CD14-positive monocyte (primary cell): ENCODE data around the gene F7. TPM values are rescaled to one million over a fixed set of nuclear protein-coding genes. Genes with fewer than 3 reads are reported as not detected.

Experiments used
- DNase-seq, 3 donors: peaks; one replicate each; pipeline ENCODE4 v3.0.0-alpha.2; 2011 to 2022
- H2AFZ ChIP-seq: 2 replicates; pipeline ENCODE4 v1.6.0; 2012; ENCODE audit warnings: mild to moderate bottlenecking, low read depth, low read length, inconsistent platforms; ENCODE audit not compliant: insufficient read depth, poor library complexity, severe bottlenecking
- H3K27ac ChIP-seq, 2 donors: 1 replicate in 1 of 2; 2 replicates in 1 of 2; pipeline ENCODE4 v1.5.1; 2012 to 2013; ENCODE audit warnings: low read length in 2 of 2, control low read depth in 1 of 2, inconsistent platforms in 1 of 2, low read depth in 1 of 2, mild to moderate bottlenecking in 1 of 2
- H3K27me3 ChIP-seq, 2 donors: one replicate each; pipeline versions ENCODE4 v1.6.0 to v1.6.1; 2011 to 2013; ENCODE audit warnings: low read length in 2 of 2; ENCODE audit not compliant: control insufficient read depth in 2 of 2, insufficient read depth in 2 of 2
- H3K36me3 ChIP-seq, 2 donors: replicated peaks in 1 of 2; 1 replicate in 1 of 2; 2 replicates in 1 of 2; pipeline versions ENCODE4 v1.5.1 to v1.6.1; 2012 to 2013; ENCODE audit warnings: low read length in 2 of 2, control low read depth in 1 of 2, inconsistent platforms in 1 of 2, mild to moderate bottlenecking in 1 of 2; ENCODE audit not compliant: insufficient read depth in 2 of 2, control insufficient read depth in 1 of 2
- H3K4me1 ChIP-seq, 2 donors: 1 replicate in 1 of 2; 2 replicates in 1 of 2; pipeline versions ENCODE4 v1.5.1 to v1.6.1; 2012 to 2013; ENCODE audit warnings: low read length in 2 of 2, control low read depth in 1 of 2, inconsistent platforms in 1 of 2, mild to moderate bottlenecking in 1 of 2, moderate library complexity in 1 of 2; ENCODE audit not compliant: insufficient read depth in 2 of 2, control insufficient read depth in 1 of 2
- H3K4me2 ChIP-seq: replicated peaks from 2 replicates; pipeline ENCODE3; 2012; ENCODE audit warnings: low read length, moderate library complexity, mild to moderate bottlenecking; ENCODE audit not compliant: poor library complexity, severe bottlenecking; ENCODE audit errors: extremely low read depth
- H3K4me3 ChIP-seq, 3 experiments: fragments of 200-600 bp in 1 of 3; sonication (generic) in 1 of 3; replicated peaks in 1 of 3; 1 replicate in 2 of 3; 2 replicates in 1 of 3; pipeline ENCODE4 v1.5.1; 2011 to 2013; ENCODE audit warnings: low read length in 3 of 3, mild to moderate bottlenecking in 3 of 3, control low read depth in 2 of 3, low read depth in 2 of 3, inconsistent platforms in 1 of 3, moderate library complexity in 1 of 3
- H3K79me2 ChIP-seq: 2 replicates; pipeline ENCODE4 v1.6.0; 2012; ENCODE audit warnings: mild to moderate bottlenecking, control low read depth, inconsistent platforms, low read length, moderate library complexity; ENCODE audit not compliant: insufficient read depth
- H3K9ac ChIP-seq: 2 replicates; pipeline ENCODE4 v1.6.0; 2017; ENCODE audit warnings: low read length, mild to moderate bottlenecking; ENCODE audit not compliant: insufficient read depth, poor library complexity, severe bottlenecking
- H3K9me3 ChIP-seq, 2 donors: replicated peaks in 1 of 2; 1 replicate in 1 of 2; 2 replicates in 1 of 2; pipeline versions ENCODE4 v1.5.1 to v1.6.1; 2012 to 2013; ENCODE audit warnings: low read length in 2 of 2, control low read depth in 1 of 2; ENCODE audit not compliant: control insufficient read depth in 1 of 2, insufficient read depth in 1 of 2
- H4K20me1 ChIP-seq: 2 replicates; pipeline ENCODE4 v1.6.0; 2012; ENCODE audit warnings: mild to moderate bottlenecking, low read length, control low read depth, moderate library complexity; ENCODE audit not compliant: insufficient read depth
- H3K27ac Mint-ChIP-seq, 7 donors: one replicate each; pipeline ENCODE4 v1.8.0; 2020; ENCODE audit warnings: mild to moderate bottlenecking in 7 of 7, mixed read lengths in 7 of 7, moderate library complexity in 6 of 7, inconsistent platforms in 2 of 7
- H3K27me3 Mint-ChIP-seq, 3 donors: one replicate each; pipeline ENCODE4 v1.8.0; 2021 to 2022; ENCODE audit warnings: low read depth in 3 of 3, mild to moderate bottlenecking in 3 of 3, mixed read lengths in 3 of 3, moderate library complexity in 3 of 3, inconsistent platforms in 1 of 3
- H3K36me3 Mint-ChIP-seq, 2 donors: one replicate each; pipeline ENCODE4 v1.8.0; 2020; ENCODE audit warnings: mixed read lengths in 2 of 2, inconsistent platforms in 1 of 2, mild to moderate bottlenecking in 1 of 2
- H3K4me1 Mint-ChIP-seq: one replicate; pipeline ENCODE4 v1.8.0; 2020; ENCODE audit warnings: mild to moderate bottlenecking, mixed read lengths
- H3K4me3 Mint-ChIP-seq, 2 donors: one replicate each; pipeline ENCODE4 v1.8.0; 2020; ENCODE audit warnings: mild to moderate bottlenecking in 2 of 2, mixed read lengths in 2 of 2, moderate library complexity in 1 of 2
- H3K9me3 Mint-ChIP-seq, 7 donors: one replicate each; pipeline ENCODE4 v1.8.0; 2020 to 2022; ENCODE audit warnings: mixed read lengths in 7 of 7, mild to moderate bottlenecking in 6 of 7, moderate library complexity in 6 of 7, inconsistent platforms in 2 of 7
- CTCF ChIP-seq: fragments of 200-600 bp; IDR thresholded peaks from one replicate; pipeline ENCODE4 v1.8.0; 2022; ENCODE audit warnings: antibody characterized with exemption, mild to moderate bottlenecking
- WGBS: methylation state at CpG from one replicate; pipeline ENCODE4 v1.1.5; 2013; ENCODE audit warnings: missing lambda C conversion rate; ENCODE audit not compliant: insufficient coverage; 5-methylcytosine and 5-hydroxymethylcytosine counted together
- intact Hi-C, 2 donors: fragments of 100-400 bp; cut with micrococcal nuclease; formaldehyde crosslinking; loops; one replicate each; pipeline versions ENCODE4 v1.15.0 to v1.15.1; 2023
- polyA plus RNA-seq, 3 donors: library from polyadenylated mRNA; depleted of rRNA in 1 of 3; unstranded in 2 of 3; stranded (reverse) in 1 of 3; fragments of 300-500 nt in 2 of 3; fragments of >200 nt in 1 of 3; fragmentation: Illumina TruSeq in 2 of 3; gene quantifications; 1 replicate in 2 of 3; 2 replicates in 1 of 3; pipeline ENCODE4 v1.2.3, GENCODE V29; 2012 to 2021

The F7 gene
- polyA plus RNA-seq, 3 donors = not detected

DNA sequence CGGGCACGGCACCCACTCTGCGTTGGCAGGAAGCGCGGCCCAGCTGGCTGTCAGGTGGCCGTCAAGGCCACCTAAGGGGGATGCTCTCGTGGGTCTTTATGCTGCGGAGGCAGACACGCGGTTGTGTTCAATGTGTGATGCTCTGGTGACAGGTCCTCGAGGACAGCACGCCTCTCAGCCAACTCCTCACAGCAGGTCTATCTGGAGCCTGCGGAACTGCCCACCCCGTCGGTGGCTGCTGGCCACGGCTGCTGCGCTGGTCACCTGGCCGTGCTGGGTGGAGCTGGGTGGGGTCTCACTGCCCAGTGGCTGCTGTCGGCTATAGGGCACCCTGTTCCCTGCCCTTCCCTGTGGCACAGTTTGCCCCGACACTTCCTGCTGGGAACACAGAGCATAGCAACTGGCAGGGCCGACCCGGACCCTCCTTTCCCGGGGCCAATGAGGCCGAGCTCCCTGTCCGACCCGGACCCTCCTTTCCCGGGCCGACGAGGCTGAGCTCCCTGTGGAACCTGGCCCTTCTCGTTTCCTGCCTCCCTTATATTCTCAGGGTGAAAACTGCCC, 14.3 kb upstream of the F7 start:
- H3K4me3 Mint-ChIP-seq = no peak overlapping the region
- TF ChIP-seq CTCF = no peak

DNA sequence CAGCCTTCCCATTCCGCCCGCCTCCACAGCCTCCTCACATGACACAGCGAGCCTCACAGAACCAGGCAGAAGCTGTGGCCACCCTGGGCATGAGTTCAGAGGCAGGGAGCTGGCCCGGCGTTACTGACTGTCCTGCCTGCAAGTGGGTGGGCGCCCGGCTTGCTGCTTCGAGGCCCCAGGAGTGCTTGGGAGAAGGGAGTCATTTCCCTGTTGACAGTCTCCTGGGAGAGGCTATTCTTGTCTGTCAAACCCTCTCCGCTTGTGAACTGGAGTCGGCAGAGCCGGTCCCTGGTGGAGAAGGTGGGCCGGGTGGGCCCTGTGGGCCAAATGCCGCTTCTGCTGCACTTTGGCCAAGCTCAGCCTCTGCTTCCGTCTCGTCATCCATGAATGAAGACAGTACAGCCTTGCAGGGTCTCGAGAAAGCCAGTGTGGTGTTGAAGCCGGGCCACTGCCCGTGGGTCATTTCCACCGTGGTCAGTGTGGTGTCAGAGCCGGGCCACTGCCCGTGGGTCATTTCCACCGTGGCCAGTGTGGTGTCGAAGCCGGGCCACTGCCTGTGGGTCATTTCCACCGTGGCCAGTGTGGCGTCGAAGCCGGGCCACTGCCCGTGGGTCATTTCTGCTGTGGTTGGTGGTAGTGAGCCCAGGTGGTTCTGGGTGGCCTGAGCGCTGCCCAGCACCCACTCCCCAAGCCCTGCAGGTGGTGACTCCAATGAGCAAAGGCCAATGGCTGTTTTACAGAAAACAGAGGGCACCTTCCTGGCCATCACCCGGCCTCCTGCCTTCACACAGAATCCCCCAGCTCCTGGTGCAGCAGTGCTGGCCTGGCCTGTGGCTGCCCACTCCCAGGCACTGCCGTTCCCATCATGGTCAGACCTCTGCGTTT, 13.5 kb upstream of the F7 start:
- no peak for DNase-seq
- Mint-ChIP-seq H3K4me1 (no peaks in the 10 kb centered on the region), H3K9me3 (no peaks in the 10 kb centered on the region), H3K27me3 (peaks cover 0 to 4% (median 0%) of the 10 kb centered on the region in 3 donors), H3K27ac (no peak overlapping the region), H3K4me3 (no peak overlapping the region), H3K36me3 (no peaks in the 10 kb centered on the region)
- Histone ChIP-seq H3K27me3 (no peaks in the 10 kb centered on the region), H3K4me2 (no peak overlapping the region), H2AFZ (no peak overlapping the region), H3K9me3 (no peaks in the 10 kb centered on the region), H3K27ac (no peak overlapping the region), H3K4me1 (no peaks in the 10 kb centered on the region), H4K20me1 (no peaks in the 10 kb centered on the region), H3K36me3 (no peaks in the 10 kb centered on the region), H3K4me3 (no peak overlapping the region), H3K79me2 (no peaks in the 10 kb centered on the region), H3K9ac (no peak overlapping the region)
- 93% methylated on average over 31 of the region's 33 CpGs for WGBS
- TF ChIP-seq CTCF = no peak
- intact Hi-C loops = no loop called here

More for the DNA sequence above, 14.3 kb upstream of the F7 start:
- Histone ChIP-seq H3K4me3 (no peak overlapping the region), H4K20me1 (no peaks in the 10 kb centered on the region), H3K27me3 (no peaks in the 10 kb centered on the region), H3K79me2 (no peaks in the 10 kb centered on the region), H3K4me2 (no peak overlapping the region), H2AFZ (no peak overlapping the region), H3K9ac (no peak overlapping the region), H3K36me3 (no peaks in the 10 kb centered on the region), H3K9me3 (no peaks in the 10 kb centered on the region), H3K27ac (no peak overlapping the region), H3K4me1 (no peaks in the 10 kb centered on the region)
- WGBS = 92% methylated on average over 30 of the region's 30 CpGs
- Mint-ChIP-seq H3K9me3 (no peaks in the 10 kb centered on the region), H3K27me3 (peaks cover 0 to 4% (median 0%) of the 10 kb centered on the region in 3 donors), H3K36me3 (no peaks in the 10 kb centered on the region), H3K27ac (no peak overlapping the region), H3K4me1 (no peaks in the 10 kb centered on the region)
- intact Hi-C loops = no loop called here
- no peak for DNase-seq
